HG02571 (cell line): ENCODE data around the gene OTOS.

Source experiments
- ATAC-seq: cut with Tn5 transposase; IDR thresholded peaks from one replicate; pipeline ENCODE4 v1.9.1; 2021; ENCODE audit warnings: mild to moderate bottlenecking, moderate library complexity; ENCODE audit not compliant: unreplicated experiment

OTOS gene

DNA sequence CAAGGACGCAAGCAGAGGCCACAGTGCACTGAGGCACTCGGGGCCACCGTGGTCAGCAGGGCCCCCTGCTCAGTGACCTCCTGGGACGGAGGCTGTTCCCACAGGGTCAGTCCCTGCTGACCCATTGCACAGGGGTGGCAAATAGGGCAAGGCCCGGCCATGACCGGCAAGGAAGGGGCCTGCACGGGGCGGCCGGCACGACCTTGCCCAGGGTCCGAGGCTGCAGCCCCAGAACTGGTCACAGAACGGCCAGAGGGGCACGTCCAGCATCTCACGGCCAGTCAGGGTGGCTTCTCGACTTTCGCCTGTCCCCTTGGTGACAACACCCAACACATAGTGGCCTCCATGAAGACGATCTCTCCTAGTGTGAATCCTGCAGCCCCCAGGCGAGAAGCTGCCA, 27.6 kb upstream of the OTOS start:
- ATAC-seq = no peak

DNA sequence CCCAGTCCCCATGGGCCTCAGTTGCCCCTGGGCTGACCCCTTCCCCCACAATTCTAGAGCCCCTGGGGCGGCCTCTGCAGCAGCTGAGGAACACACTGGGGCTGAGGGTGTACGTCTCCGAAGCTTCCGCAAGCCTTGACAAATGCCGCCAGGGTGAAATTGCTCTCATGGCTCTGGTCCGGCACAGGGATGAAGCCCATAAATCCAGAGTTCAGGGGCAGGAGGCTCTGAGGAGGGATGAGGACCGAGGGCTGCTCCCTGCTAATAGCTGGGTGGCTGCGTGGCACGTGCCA, 27.1 kb upstream of the OTOS start:
- no peak for ATAC-seq

DNA sequence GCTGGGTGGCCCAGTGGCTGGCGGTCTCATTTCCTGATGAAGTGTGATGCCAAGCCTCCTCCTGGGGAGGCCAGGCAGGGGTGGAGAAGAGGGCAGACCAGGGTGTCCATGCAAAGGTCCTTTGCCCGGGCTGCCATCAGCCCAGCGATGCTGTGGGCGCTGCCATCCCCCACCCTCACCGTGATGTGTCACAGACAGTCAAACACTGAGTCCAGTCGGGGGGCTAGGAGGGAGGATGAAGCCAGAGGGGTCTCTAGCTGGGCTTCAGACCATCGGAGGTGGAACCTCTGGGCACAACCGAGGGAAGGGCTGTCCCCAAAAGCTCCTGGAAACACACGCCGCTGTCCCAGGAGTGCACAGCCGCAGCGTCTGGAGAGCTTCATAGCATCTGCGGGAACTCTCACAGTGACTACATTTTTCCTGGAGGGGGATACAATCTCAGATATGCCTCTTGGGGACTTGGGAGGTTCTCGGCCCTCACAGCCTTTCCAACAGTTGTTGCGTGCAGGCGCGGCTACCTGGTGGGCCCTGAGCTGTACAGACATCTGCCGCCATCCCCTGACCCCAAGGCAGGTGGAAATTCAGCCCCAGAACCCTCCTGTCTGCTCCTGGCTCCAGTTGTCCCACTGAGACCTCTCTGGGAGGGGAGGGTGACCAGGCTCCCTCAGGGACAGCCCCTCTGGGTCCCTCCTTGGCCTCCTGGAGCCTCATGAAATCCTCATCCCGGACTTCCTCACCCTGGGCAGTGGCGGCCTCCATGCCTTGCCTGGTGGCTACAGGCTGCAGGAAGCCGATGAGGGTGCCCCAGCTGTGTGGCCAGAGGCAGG, 26.5 kb upstream of the OTOS start:
- ATAC-seq = no peak

DNA sequence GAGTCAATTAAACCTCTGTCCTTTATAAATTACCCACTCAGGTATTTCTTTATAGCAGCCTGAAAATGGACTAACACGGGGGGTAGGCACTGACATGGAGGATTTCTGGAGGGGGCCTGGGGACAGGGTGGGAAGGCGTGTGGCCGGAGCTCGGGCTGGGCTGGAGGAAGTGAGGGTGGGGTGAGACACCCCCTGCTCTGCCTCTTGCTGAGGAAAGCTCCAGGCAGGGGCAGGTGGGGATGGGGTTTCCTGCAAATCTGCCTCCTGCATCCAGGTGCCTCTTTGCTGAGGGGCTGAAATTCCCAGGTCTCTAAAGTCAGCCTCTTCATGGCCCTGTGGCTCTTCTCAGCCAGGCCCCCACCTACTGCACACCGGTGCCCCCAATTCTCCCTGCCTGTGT, 25.7 kb upstream of the OTOS start:
- ATAC-seq = no peak

DNA sequence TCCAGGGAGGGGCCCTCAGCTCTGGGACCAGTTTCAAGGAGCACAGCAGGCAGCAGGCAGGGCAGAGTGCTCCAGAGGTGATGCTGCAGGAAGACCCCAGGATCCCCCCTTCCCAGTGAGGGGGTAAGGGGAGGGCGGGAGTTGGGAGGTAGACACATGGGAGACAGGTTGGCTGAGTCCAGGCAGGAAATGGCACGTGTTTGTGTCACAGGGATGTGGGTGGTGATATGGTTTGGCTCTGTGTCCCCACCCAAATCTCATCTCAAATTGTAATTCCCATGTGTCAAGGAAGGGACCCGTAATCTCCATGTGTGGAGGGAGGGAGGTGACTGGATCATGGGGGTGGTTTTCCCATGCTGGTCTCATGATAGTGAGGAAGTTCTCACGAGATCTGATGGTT, 25.2 kb upstream of the OTOS start:
- ATAC-seq = no peak

DNA sequence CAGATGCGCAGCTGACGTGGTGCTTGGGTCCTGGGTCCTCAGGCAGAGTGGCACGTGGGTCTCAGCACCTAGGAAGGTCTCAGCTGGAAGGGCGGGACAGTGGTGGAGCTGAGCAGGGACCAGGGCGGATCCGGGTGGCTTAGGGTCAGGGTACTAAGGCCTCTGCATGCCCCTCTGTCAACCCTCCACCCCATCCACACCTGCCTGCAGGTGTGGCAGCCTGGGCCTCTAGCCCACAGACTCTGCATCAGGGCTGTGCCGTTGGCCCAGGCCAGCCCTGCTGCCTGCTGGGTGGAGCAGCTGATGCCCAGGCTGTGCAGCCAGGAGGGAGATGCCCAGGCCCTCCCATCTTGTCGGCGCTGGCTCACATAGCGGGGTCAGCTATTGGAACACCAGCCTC, 24.6 kb upstream of the OTOS start:
- no peak for ATAC-seq

DNA sequence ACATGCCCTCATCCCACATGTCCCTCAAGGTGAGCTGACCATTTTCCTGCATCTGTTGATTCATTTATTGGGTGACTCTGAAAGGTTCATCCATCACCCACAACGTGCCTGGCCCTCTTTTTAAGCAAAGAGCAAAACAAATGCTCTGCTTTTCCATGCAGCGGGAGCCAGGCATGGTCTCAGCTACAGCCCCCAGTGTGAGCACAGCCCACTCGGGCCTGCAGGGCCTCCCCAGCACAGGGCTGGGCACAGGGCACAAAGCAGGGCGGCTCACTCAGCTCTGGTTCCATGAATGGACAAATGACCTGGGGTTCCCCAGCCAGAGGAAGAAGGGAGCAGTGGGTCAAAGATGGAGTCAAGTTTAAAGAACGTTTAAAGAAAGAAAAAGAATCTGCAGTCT, 24.1 kb upstream of the OTOS start:
- no peak for ATAC-seq

DNA sequence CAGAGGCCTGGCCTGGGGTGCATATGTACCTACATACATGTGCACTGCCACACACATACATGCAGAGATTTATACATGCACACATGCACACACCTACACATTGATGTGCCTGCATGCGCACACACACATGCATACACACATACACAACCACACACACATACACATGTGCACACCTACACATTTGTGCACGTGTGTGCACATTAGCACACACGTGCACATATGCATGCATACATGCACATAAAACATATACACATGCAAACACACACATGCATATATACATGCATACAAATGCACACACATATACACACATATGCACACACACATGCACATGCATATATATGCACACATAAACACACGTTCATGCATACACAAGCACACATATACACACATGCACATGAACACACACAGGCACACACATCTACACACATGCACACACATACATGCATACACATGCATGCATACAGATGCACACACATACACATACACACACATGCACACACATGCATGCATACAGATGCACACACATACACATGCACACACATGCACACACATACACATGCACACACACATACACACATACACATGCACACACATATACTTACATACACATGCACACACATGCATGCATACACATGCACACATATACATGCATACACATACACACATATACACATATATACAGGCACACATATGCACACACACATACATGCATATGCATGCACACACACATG, 23.6 kb upstream of the OTOS start:
- no peak for ATAC-seq

DNA sequence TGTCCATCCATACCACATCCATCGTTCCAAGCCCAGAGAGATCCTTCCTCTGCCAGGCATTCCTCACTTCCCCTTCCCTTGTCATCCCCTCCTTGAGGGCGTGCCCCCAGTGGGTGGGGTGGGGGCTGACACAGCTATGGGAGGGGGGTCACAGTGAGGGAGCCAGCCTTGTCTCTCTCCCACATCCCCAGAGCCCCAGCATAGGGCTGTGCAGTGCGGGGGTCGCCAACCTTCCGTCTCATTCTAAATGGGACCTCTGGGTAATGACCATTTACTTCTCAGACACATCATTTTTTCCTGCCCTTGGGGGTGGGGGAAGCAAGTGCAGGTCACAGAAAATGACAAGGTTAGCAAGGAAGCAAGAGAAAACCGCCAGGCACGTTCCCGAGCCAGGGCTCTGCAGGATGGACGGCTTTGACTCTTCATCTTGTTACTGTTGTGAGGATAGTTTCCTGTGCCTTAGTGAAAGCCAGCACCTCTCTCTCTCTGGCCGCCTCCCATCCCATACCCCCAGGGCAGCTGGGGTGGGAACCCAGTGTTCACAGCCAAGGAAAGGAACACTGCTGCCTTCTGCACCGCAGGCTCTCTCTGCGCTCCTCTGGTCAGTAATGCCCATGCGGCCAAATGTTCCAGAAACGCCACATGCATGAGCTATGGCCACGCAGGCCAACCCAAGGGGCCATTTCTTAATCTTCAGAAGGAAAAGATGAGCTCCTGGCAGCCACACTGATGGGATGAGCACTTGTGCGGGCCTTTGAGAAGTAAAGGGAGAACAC, 22.7 kb upstream of the OTOS start:
- ATAC-seq = no peak

DNA sequence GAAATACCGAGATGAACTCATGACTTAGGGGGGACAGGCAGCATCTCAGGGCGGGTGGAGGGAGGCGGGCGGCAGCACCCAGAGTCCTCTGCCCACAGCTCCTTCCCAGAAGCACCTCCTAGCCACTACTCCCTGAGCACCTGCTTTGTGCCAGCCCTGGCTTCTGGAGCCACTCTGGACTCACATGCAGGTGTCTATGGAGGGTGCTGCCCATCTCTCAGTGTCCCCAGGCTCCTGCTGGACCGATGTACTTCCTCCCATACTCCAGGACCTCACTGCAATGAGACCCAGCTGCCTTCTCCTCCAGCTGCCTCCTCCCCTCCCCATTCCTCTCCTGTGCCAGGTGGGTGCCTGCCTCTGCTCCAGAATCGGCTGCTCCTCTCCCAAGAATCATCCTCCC, 22.1 kb upstream of the OTOS start:
- no peak for ATAC-seq

DNA sequence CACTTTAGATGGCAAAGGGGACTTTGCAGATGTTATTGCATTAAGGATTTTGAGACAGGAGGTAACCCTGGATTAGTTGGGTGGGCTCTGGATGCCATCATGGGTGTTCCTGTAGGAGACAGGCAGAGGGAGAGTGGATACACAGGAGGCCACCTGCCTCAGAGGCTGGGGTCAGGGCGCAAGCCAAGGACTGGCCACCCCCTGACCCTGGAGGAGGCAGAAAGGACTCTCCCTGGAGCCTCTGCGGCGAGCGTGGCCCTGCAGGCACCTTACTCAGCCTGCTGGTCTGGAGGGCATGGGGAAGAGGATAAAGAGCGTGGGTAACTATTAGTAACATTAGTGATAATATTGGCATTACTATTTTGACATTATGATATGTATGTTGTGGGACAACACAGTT, 21.6 kb upstream of the OTOS start:
- no peak for ATAC-seq

DNA sequence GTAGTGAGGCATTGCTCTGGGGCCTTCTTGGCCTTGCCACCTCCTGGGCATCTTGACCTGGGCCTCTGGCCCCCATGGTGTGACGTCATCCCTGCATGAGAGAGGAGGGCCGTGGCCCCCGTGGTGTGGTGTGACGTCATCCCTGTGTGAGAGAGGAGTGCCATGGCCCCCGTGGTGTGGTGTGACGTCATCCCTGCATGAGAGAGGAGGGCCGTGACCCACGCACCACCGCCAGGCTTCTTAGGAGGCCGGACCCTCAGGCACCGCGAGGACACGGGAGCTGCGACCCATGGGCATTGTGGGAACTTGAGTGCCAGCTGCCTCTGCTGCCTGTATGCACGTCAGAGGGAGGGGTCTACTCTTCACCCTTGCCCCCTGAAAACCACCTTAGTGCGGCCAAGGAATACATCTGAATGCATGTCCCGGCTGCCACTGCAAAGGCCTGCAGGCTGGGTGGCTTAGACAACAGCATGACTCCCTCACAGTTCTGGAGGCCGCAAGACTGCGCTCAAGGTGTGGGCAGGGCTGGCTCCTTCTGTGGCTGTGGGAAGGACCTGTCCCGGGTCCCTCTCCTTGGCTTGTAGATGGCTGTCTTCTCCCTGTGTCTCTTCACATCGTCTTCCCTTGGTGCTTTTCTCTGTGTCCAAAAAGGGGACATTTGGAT, 20.8 kb upstream of the OTOS start:
- no peak for ATAC-seq

DNA sequence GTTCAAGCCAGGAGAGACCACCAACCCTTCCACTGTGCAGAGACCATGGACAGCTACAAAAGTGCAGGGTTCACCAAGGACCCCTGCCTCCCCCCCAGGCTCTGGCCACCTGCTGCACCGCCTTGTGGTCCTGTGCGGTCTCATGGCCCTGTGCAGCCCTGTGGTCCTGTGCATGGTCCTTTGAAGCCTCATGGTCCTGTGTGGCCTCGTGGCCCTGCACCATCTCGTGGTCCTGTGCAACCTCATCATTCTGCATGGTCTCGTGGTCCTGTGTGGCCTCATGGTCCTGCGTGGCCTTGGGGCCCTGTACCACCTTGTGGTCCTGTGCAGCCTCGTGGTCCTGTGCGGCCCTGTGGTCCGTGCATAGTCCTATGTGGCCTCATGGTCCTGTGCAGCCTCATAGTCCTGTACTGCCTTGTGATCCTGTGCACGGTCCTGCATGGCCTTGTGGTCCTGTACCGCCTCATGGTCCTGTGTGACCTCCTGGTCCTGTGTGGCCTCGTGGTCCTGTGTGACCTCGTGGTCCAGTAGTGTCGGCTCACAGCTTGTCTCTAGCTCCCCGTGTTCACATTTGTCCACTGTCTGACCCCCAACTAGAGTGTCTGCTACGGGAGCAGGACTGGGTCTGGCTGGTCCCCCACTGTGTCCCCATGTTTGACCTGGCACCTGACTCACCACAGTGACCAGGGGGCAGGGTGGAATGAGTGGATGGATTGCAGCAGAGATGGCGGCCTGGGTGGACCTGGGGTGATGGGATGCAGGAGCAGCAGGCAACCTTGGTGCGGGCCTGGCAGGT, 20.0 kb upstream of the OTOS start:
- ATAC-seq = no peak

DNA sequence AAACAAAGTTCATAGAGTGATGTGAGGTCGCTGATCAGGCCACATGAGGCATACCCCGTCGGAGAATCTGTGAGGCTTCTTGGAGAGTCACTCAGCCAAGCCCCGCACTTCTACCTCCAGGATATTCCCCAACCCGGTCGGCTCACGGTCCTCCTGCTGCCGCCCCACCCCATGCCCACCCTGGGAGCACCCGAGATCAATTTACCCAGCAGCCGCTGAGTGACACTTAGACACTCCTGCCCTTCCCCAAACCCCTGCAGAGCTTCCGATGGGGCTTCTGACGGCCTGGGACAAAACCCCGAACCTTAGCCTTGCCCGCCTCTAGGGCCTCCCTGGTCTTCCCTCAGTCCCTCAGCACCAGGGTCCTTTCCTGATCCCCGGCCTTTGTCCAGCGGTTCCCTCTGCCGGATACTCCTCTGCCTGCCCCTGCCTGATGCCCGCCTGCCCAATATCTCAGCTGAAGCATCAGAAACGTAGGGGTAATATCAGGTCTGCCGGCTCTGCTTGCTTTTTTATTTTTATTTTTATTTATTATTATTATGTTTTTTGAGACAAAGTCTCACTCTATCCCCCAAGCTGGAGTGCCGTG, 18.9 kb upstream of the OTOS start:
- no peak for ATAC-seq

DNA sequence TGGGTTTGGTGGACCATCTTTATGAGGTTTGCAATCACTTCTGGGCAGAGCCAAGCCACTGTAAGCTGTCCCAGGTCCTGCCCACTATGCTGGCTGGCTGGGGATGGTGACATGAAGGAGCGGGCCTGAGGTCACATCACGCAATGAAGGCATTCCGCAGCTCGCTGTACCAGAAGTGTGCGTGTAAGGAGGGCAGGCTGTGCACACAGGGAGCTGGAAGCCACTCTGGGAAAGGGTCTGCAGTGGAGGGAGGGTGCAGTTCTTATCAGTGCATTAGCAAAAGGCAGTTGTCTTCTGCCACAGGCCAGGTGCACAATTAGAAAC, 16.7 kb upstream of the OTOS start:
- no peak for ATAC-seq

DNA sequence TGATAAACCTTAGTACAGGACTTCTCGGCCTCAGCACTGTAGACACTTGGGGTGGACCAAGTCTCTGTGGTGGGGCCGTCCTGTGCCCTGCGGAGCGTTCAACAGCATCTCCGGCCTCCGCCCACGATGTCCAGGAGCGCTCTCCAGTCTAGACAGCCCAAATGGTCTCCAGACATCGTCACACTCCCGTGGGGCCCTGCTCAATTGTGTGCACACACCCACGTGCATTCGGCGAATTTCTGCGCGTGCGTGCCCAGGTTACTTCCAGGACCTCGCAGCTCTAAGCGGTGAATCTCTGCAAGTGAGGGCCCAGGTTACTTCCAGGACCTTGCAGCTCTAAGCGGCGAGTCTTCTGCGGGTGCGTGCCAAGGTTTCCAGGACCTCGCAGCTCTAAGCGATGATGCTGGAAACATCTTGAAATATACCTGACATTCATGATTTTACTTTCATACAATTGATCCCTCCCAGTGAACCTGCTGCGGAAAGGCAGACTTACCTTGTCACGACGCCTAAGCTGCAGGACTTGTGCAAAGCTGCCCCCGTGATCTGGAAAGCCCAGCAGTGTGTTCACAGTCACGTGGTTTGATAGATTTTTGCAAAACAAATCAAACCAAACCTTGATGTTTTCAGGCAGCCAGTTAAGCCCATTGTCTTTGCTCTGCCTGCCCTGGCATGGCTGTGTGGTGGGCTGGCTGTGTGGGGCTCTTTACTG, 16.1 kb upstream of the OTOS start:
- no peak for ATAC-seq

DNA sequence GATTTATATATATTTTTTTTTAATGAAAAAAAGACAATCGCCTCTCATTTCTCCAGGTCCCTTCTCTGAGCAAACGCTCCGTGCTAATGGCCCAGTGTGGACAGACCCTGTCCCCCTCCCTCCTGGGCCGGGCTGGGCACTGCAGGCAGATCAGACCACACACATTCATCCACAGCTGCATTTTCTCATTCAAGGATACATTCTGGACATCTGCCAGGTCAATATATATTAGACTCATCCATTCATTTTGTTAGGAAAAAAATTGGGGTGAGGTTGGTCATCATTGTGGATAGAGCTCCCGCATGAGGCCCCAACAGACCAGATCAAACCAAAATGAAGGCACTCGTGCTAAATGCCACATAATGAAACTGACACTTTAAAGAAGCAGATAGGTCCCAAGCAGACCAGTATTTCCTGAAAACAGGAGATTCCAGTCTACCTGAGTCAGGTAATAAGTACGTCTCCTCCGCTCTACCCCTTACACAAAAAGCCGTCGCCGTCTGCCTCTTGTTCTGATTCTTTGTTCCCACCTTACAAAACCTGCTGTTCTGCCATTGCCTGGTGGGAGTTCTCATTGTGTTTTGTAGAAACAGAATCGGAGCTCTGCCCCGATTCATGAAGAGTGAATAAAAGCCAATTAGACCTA, 15.4 kb upstream of the OTOS start:
- no peak for ATAC-seq

DNA sequence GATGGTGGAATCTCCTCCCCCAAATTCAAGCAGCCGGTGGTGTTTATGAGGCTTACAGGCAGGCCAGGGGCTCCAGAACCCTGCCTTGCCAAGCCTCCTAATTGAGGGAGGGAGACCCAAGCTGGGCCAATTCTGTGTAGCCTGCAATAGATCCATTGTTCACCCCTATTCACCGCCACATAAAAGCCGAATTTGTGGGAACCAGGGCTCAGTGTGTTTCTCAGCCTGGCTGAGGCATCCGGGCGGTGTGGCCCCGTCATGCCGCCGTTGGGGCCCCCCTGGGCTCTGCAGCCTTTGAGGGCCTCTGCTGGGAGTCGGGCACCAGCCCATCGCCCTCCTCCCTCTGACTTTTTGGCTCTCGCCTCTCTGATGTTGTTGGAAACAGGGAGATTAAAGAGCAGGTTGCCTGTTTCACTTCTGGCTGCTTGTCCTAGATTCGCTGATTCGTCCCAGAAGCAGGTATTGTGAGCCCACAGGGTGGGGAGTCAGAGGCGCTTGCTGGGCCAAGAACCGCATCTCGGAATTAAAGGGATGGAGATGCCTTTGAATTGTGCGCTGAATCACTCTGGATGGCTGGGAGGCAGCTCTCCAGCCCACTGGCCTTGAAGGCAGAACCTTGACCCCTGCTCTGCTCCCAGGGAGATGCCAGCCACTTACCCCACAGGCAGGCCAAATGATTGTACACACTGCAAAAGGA, 14.7 kb upstream of the OTOS start:
- ATAC-seq = no peak

DNA sequence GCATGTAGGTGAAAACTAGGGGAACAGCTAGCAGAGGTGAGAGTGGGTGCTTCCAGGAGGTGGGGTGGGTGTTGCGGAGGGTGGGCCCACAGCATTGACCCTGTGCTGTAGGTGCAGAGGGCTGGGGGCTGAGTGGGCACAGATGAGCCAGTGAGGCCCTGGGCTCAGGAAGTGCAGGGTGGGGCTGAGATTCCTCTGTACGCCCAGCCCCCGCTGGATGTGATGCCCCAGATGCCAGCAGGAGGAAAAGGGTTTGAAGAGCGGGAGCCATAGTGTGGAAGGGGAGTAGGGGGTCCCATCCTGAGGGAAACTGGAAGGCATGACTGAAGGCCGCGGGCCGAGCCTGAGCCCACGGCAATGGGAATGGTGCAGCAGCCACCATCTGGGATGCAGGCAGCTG, 14.1 kb upstream of the OTOS start:
- ATAC-seq = no peak
